NCI-H82 (cell line): Measurements from ENCODE around the gene HOXA7.
A peak's percentile ranks its signal among the peaks of the same experiment; 100 is the strongest.

Experiments
- DNase-seq: peaks from one replicate; lab custom pipeline; 2025; lab: John Stamatoyannopoulos, UW

Gene HOXA7

DNA sequence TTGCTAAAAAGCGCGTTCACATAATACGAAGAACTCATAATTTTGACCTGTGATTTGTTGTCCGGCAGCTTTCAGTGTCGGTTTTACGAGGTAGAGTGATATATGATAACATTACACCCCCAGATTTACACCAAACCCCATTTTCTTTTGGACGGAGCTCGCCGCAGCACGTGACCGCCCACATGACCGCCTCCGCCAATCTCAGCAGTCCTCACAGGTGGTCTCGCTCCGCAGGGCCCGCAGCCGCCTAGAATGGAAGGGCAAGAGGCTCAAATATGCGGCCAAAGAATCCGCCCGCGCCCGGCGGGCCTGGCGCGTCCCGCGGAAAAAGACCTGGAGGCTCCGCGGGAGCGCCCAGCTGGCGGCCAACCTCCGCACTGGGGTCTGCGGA lies at the start of gene HOXA7:
Gene HOXA7 (minus strand): TSS at position 168 of the 391 bp plus-strand sequence. CDS start 130 bp downstream, at position 38.
- peak; percentile 79 for DNase-seq

GRCh38 chr7:27205325-27206280 lies 49.1 kb upstream of the HOXA7 start:
- DNase-seq, result no peak

- DNase-seq, result no peak
Observed at GRCh38 chr7:27204851-27205322, 48.4 kb upstream of the HOXA7 start.

DNA sequence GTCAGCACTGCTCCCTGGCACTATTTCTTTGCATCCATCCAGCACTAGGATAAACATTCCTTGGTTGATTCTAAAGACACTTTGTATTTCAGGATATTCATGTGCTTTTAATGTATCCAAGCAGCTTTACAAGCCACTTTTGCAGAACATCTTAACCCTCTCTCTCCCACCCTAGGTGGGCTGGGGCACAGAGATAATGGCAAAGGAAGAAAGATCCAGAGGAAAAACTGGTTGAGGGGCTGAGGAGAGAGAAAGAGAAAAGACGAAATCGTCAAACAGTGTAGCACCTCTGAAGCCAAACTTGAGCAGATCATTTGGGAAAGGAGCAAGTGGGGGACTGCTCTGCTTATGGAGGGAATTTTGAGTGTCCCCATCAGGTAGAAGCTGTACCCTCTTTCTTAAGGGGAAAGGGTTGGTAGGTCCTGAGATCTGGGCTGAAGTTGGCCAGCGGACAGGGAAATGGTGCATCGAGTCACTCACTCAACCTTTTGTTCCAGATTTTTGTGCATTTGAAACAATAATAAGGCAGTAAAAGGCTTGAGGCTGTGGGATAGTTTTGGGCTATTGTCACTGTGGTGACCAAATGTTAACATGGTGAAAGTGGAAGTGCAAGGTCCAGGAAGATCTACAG lies 47.6 kb upstream of the HOXA7 start:
- no peak for DNase-seq

DNA sequence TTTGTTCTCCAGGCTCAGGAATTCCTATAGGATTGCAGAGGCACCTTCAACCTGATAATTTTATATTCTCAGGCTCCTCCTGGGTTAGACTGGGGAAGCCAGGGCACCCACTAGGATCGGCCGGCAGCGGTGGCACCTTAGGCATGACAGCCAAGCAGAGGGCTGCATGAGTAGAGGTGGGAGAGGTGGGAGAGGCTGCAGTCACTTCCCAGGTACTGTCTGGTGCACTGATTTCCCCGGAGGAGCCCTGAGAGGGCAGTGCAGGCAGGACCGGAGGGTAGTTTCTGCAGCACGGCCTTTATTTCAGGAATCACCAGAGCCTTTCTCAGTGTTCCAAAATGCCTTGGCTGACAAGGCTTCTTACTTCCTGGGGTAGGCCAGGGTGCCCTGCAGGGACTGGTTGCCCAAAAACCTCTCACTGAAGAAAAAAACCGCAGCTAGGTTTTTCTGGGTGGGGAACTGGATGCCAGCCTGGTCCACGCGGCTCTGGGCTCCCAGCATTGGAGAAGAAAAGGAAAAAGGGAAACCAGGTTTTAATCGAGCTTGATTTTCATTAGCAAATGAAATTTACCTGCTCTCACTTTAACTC lies 47.0 kb upstream of the HOXA7 start:
- no peak for DNase-seq

DNA sequence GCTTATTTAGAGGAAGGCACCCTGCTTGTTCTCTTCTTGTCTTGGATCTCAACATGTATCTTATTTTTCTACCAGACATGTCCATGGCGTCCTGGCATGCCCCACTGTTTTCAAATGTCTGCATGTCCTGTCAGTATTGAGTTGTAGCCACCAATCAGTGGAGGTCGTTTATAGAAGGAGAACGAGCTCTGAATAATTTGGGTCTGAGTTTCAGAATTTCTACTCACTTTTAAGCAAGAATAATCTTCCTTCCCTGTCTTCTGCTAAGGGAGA lies 46.3 kb upstream of the HOXA7 start:
- no peak for DNase-seq

DNA sequence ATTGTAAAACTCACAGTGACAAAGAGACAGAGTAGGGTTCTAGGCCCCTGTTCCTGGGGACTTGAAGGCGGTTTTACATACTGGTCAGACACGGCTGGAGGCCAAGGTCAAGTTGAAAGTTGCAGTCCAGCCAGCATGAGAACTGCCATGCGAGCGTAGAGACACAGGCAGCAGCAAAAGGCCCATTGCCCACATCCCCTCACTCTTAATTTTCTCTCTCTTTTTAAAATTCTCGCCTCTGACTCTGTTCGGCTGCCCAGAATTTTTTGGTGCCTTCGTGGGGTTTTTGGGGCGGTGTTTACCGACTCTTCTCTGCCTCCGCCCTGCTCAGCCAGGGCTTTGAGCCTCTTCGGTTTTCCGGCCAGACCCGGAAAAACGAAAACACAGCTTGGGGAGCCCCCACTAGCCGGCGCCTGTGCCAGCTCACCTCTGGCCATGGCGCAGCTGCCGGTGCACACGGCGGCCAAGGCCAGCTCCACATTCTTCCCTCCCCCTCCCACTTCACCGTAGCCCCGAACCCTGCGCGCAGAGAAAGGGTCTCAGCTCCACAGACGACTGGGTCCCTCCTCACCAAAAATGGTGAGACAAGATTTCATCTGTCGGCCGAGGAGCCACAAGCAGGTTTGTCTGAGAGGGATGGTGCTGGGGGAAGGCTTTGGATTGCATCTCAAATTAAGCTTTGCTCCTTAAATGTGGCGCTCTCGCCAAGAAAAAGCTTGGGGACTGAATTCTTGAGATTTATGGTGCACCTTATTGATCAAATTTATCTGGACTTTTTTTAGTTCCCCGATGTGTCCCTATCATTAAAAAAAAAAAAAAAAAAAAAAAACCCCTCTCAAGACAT lies 45.8 kb upstream of the HOXA7 start:
- DNase-seq, result no peak

DNA sequence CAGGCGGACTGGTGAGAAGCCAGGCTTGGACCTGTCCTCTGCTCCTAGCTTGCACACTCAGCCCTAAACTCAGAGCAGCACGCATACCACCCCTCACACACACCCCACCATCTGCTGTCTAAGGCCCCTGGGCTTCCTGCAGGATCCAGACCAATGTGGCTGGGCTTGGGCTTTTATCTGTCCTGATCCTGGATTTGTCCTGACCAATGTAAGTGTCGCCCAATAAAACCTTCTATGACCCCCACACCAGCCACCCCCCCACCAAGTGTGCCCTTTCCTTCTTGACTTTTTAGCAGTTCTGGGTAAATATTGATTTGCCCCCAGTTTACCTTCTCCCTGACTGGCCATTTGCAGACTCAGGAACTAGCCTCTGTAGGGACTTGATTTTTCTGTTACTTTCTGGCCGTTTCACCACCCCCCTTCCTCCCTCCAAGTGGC lies 45.1 kb upstream of the HOXA7 start:
- DNase-seq, result peak; percentile 68

GRCh38 chr7:27200761-27201579 lies 44.5 kb upstream of the HOXA7 start:
- peak; percentile 88 for DNase-seq

DNA sequence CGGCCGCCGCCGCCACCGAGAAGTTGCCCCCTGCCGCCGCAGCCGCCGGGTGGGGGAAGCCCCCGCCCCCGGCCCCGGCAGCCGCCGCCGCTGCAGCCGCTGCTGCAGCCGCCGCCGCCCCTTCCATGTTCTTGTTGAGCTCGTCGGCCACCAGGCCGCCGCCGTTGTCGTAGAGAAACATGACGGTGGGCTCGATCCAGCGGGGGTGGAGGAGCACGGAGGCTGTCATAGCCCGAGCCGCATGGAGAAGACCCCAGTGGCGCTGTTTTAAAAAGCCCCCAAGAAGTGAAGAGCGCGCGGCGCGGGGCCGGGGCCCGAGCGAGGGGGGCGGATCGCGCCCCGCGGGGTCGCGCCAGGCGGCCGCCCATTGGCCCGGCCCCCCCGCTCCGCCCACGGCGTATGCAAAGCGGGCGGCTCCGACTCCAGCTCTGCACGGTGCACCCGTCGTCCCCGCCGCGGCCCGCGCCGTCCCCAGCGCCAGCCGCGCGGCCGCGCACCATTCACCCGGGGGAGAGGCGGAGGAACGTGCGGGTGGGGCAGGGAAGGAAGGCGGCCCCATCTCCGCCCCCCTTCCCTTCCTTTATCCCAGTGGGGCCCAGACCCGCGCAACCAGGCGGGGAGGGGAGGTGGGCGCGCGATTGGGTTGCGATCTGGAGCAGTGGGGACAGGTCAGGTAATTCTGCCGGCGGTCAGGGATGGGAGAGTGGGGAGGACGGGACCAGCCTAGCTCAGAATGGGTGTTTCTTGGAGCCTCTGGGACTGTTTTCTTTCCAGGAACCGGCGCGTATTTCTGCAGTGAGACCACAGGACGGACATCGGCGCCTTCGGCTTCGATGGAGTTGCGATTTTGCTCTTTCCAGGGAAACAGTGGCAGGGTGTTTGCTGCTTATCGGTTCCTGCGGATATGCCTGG lies 43.6 kb upstream of the HOXA7 start, which contains the start of gene HOXA13:
Gene HOXA13 (minus strand): TSS at position 243 of the 912 bp plus-strand sequence. CDS start 14 bp downstream, at position 229.
- DNase-seq, result peak; percentile 93

DNA sequence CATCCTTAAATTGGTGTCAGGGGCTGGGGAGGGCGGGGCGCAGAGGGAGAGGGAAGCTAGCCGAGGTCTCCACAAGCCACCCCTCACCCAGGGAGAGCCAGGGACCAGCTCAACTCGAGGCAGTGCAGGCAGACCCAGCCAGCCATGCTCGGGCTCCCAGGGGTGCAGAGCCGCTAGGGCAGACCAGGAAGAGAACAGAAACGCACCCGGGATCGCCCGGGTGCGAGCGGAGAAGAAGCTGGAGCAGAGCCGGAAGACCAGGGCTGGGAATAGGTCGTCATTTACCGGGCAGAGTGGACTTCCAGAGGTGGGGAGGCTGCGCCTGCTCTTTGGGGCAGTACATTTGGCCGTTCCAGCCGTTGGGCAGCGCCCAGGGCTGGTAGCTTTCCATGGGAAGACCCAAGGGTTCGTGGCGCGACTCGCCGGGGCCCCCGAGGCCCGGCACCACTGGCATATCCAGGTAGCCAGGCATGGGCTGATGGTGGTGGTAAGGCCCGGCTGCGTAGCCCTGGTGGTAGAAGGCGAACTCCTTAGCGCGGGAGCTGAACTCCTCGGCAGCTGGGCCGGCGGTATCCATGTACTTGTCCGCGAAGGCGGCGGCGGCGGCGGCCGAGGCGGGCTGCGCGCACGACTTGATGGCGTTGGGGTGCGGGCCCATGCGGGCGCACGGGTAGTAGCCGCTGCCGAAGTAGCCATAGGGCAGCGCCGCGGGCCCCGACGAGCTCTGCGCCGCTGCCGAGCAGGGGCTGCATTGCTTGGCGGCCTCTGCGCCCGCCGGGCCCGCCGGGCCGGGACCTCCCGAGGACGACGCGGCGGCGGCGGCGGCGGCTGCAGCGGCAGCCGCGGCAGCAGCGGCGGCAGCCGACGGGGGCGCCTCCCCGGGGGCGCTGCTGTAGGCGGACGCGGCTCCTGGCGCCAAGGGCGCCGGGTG lies 42.7 kb upstream of the HOXA7 start:
- DNase-seq, result peak; percentile 62

- peak; percentile 66 for DNase-seq
Observed at GRCh38 chr7:27198138-27198841, 41.8 kb upstream of the HOXA7 start.

GRCh38 chr7:27197137-27198042 lies 40.9 kb upstream of the HOXA7 start:
- DNase-seq, result no peak

- peak; percentile 87 for DNase-seq
Observed at GRCh38 chr7:27196287-27196767, 39.9 kb upstream of the HOXA7 start.

DNA sequence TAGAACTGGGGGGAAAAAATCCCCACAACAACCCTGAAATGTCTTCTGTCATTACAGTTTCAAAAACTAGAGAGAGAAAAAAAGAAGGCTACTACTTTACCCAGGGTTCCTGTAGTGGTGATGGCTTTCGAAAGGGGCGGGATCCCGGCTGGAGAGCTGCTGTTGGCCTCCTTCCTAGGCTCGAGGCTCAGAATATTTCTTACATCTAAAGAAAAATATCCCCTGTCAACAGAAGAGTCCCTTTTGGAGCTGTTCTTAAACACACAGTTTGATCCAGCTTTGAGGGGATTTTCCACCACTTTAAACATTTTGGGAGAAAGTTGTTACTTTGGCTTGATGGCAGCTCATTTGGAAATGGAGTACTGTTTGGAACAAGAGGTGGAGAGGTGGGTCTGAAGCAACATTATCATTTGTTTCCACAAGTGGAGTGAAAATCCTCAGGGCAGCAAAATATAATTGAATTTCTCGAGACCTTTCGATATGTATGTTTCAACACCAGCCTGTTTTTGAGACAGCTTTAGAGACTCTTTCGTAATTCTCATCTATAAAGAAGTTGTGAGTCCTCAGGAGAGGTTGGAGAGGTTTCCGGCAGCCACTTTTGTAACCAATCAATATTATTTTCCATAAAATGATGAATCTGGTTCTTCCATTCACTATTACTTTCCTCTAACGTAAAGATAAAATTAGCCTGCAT lies 38.4 kb upstream of the HOXA7 start:
- no peak for DNase-seq

- no peak for DNase-seq
Observed at GRCh38 chr7:27194002-27194352, 37.5 kb upstream of the HOXA7 start.
